Osteoblast (primary cell): ENCODE results near the gene P2RX3. TPM values are rescaled to one million over a fixed set of nuclear protein-coding genes. Genes with fewer than 3 reads are reported as not detected.
A peak's percentile ranks its signal among the peaks of the same experiment; 100 is the strongest.

ENCODE experiments used
- DNase-seq: peaks from one replicate; pipeline ENCODE4 v3.0.0; 2011; ENCODE audit warnings: low spot score, mixed read lengths; ENCODE audit not compliant: insufficient read length; ENCODE audit errors: missing footprints
- H2AFZ ChIP-seq: 2 replicates; pipeline ENCODE4 v1.6.0; 2011; ENCODE audit warnings: mild to moderate bottlenecking, low read length
- H3K27ac ChIP-seq: 2 replicates; pipeline ENCODE4 v1.5.1; 2011; ENCODE audit warnings: mild to moderate bottlenecking, low read depth, low read length, moderate library complexity
- H3K27me3 ChIP-seq: 2 replicates; pipeline ENCODE4 v1.6.0; 2012; ENCODE audit warnings: mild to moderate bottlenecking, control low read depth, inconsistent platforms, low read length, moderate library complexity; ENCODE audit not compliant: insufficient read depth
- H3K36me3 ChIP-seq: 2 replicates; pipeline ENCODE4 v1.5.1; 2011; ENCODE audit warnings: mild to moderate bottlenecking, low read length, control low read depth, moderate library complexity; ENCODE audit not compliant: insufficient read depth
- H3K4me1 ChIP-seq: 2 replicates; pipeline ENCODE4 v1.5.1; 2011; ENCODE audit warnings: mild to moderate bottlenecking, low read length, control low read depth, moderate library complexity; ENCODE audit not compliant: insufficient read depth
- H3K4me2 ChIP-seq: 2 replicates; pipeline ENCODE4 v1.6.0; 2011; ENCODE audit warnings: mild to moderate bottlenecking, low read length; ENCODE audit not compliant: insufficient read depth
- H3K4me3 ChIP-seq: fragments of 200-600 bp; sonication (generic); 3 replicates; pipeline ENCODE4 v1.5.1; 2012; ENCODE audit warnings: mild to moderate bottlenecking, low read length, inconsistent platforms; ENCODE audit not compliant: insufficient read depth
- H3K79me2 ChIP-seq: 2 replicates; pipeline ENCODE4 v1.6.0; 2012; ENCODE audit warnings: mild to moderate bottlenecking, low read length, control low read depth, inconsistent platforms; ENCODE audit not compliant: insufficient read depth
- H3K9me3 ChIP-seq: 2 replicates; pipeline ENCODE4 v1.5.1; 2011; ENCODE audit warnings: low read depth, low read length, control low read depth
- H4K20me1 ChIP-seq: 2 replicates; pipeline ENCODE4 v1.6.0; 2012; ENCODE audit warnings: mild to moderate bottlenecking, low read length, control low read depth; ENCODE audit not compliant: insufficient read depth
- CTCF ChIP-seq: IDR thresholded peaks from 2 replicates; pipeline ENCODE4 v1.5.1; 2011; ENCODE audit warnings: mild to moderate bottlenecking, low read depth, low read length, moderate library complexity; ENCODE audit errors: extremely low read depth
- total RNA-seq: library from RNA; depleted of rRNA; stranded (reverse); fragments of >200 nt; gene quantifications from 2 replicates; pipeline ENCODE4 v1.2.3, GENCODE V29; 2012

The P2RX3 gene
- total RNA-seq, 1 donor = not detected

GRCh38 chr11:57300785-57301184 lies 37.4 kb upstream of the P2RX3 start:
- DNase-seq = no peak
- Histone ChIP-seq H3K9me3 (no peaks in the 10 kb centered on the region), H3K36me3 (peaks cover 71% of the 10 kb centered on the region), H3K4me3 (no peak overlapping the region), H3K79me2 (peaks cover 22% of the 10 kb centered on the region), H3K4me1 (peaks cover 11% of the 10 kb centered on the region), H3K4me2 (no peak overlapping the region), H3K27ac (no peak overlapping the region), H3K27me3 (no peaks in the 10 kb centered on the region), H2AFZ (no peak overlapping the region), H4K20me1 (peaks cover 25% of the 10 kb centered on the region)
- TF ChIP-seq CTCF = no peak

- H3K27ac ChIP-seq = no peak overlapping the region
- no peak overlapping the region for H3K4me2 ChIP-seq
- no peak overlapping the region for H3K4me3 ChIP-seq
- H3K4me1 ChIP-seq = peaks cover 12% of the 10 kb centered on the region
- H3K79me2 ChIP-seq = peaks cover 32% of the 10 kb centered on the region
- H4K20me1 ChIP-seq = peaks cover 30% of the 10 kb centered on the region
- H3K27me3 ChIP-seq = no peaks in the 10 kb centered on the region
- peak; percentile 30 for DNase-seq
- TF ChIP-seq CTCF = no peak
- no peaks in the 10 kb centered on the region for H3K9me3 ChIP-seq
- H3K36me3 ChIP-seq = peaks cover 71% of the 10 kb centered on the region
- H2AFZ ChIP-seq = no peak overlapping the region
Observed at GRCh38 chr11:57301711-57302423, 36.3 kb upstream of the P2RX3 start.

- peaks cover 71% of the 10 kb centered on the region for H3K36me3 ChIP-seq
Observed at GRCh38 chr11:57302489-57302888, 35.7 kb upstream of the P2RX3 start.

More at GRCh38 chr11:57302489-57302888, 35.7 kb upstream of the P2RX3 start:
- Histone ChIP-seq H4K20me1 (peaks cover 36% of the 10 kb centered on the region), H3K27ac (no peak overlapping the region), H3K79me2 (peaks cover 39% of the 10 kb centered on the region), H3K4me2 (no peak overlapping the region), H2AFZ (no peak overlapping the region), H3K4me3 (no peak overlapping the region), H3K27me3 (no peaks in the 10 kb centered on the region), H3K4me1 (peaks cover 14% of the 10 kb centered on the region), H3K9me3 (no peaks in the 10 kb centered on the region)
- DNase-seq = peak; percentile 26
- no peak for TF ChIP-seq CTCF
